Measurements from ENCODE around the gene CREM. TPM values are rescaled to one million over a fixed set of nuclear protein-coding genes. Genes with fewer than 3 reads are reported as not detected.
A peak's percentile ranks its signal among the peaks of the same experiment; 100 is the strongest.

The CREM gene
- total RNA-seq, 1 experiment from 2014 or later = 30.2 TPM

GRCh38 chr10:35126062-35126529 lies 550 bp upstream of the CREM start:
- ChIA-PET CTCF (interaction anchor here (0.5 to 4.2 kb wide), 13 partner anchors 18 to 1755 kb away, joined by 3 to 32 read pairs (median 3); no protein-coding TSS in a partner anchor), POLR2A (interaction anchor here (0.6 to 4.4 kb wide), 8 partner anchors 8 to 181 kb away, joined by 3 to 45 read pairs (median 4); no protein-coding TSS in a partner anchor)
- Mint-ChIP-seq H3K27me3 (ENCODE audit: insufficient read depth, unreplicated experiment) (no peaks in the 10 kb centered on the region), H3K36me3 (ENCODE audit: insufficient read depth, unreplicated experiment) (no peaks in the 10 kb centered on the region), H3K27ac (ENCODE audit: low read depth, unreplicated experiment) (peak overlapping the region; percentile 97), H3K9me3 (ENCODE audit: unreplicated experiment) (no peaks in the 10 kb centered on the region), H3K4me3 (ENCODE audit: unreplicated experiment) (peak overlapping the region; percentile 82), H3K4me1 (ENCODE audit: insufficient read depth, unreplicated experiment) (peaks cover 6% of the 10 kb centered on the region)
- intact Hi-C loops (cut with micrococcal nuclease) = loop anchor here (5.0 to 10.0 kb wide), 5 partner anchors 131 to 1649 kb away; partner anchors contain the start of gene CCNY
- no peak for TF ChIP-seq CTCF (IDR thresholded peaks at IDR 0.05; ENCODE audit: unreplicated experiment)
- BruUV-seq (replicated peaks) = TSS peak; percentile 83
- DNase-seq (ENCODE audit: unreplicated experiment) = no peak

GRCh38 chr10:35127289-35127891 lies 744 bp downstream of the CREM start:
- H3K9me3 Mint-ChIP-seq (ENCODE audit: unreplicated experiment) = no peaks in the 10 kb centered on the region
- H3K27me3 Mint-ChIP-seq (ENCODE audit: insufficient read depth, unreplicated experiment) = no peaks in the 10 kb centered on the region
- no peak for TF ChIP-seq CTCF (IDR thresholded peaks at IDR 0.05; ENCODE audit: unreplicated experiment)
- ChIA-PET POLR2A (interaction anchor here (0.6 to 4.4 kb wide), 5 partner anchors 68 to 1910 kb away, joined by 3 to 45 read pairs (median 7); no protein-coding TSS in a partner anchor), CTCF (interaction anchor here (0.6 to 4.2 kb wide), 5 partner anchors 11 to 290 kb away, joined by 3 to 32 read pairs (median 3); no protein-coding TSS in a partner anchor)
- H3K4me3 Mint-ChIP-seq (ENCODE audit: unreplicated experiment) = peak overlapping the region; percentile 82
- peaks cover 6% of the 10 kb centered on the region for H3K4me1 Mint-ChIP-seq (ENCODE audit: insufficient read depth, unreplicated experiment)
- BruUV-seq (replicated peaks) = TSS peak; percentile 69
- intact Hi-C loops (cut with micrococcal nuclease) = loop anchor here (1.0 to 10.0 kb wide), 7 partner anchors 69 to 1647 kb away; partner anchors contain the start of gene CCNY
- H3K27ac Mint-ChIP-seq (ENCODE audit: low read depth, unreplicated experiment) = peak overlapping the region; percentile 97
- peak; percentile 66 for DNase-seq (ENCODE audit: unreplicated experiment)
- H3K36me3 Mint-ChIP-seq (ENCODE audit: insufficient read depth, unreplicated experiment) = no peaks in the 10 kb centered on the region

GRCh38 chr10:35129185-35129674 lies 2.6 kb downstream of the CREM start:
- H3K27ac Mint-ChIP-seq (ENCODE audit: low read depth, unreplicated experiment) = peak overlapping the region; percentile 97
- ChIA-PET POLR2A (interaction anchor here (0.6 kb wide), 1 partner anchor 66 kb away, joined by 4 read pairs; no protein-coding TSS in a partner anchor), CTCF (interaction anchor here (1.3 to 1.8 kb wide), 3 partner anchors 67 to 90 kb away, joined by 4 to 8 read pairs (median 4); no protein-coding TSS in a partner anchor)
- H3K4me3 Mint-ChIP-seq (ENCODE audit: unreplicated experiment) = peak overlapping the region; percentile 33
- H3K9me3 Mint-ChIP-seq (ENCODE audit: unreplicated experiment) = no peaks in the 10 kb centered on the region
- BruUV-seq (replicated peaks) = no TSS peak
- no peak for DNase-seq (ENCODE audit: unreplicated experiment)
- intact Hi-C loops (cut with micrococcal nuclease) = loop anchor here (5.0 to 10.0 kb wide), 5 partner anchors 134 to 1646 kb away; partner anchors contain the start of gene CCNY
- peaks cover 6% of the 10 kb centered on the region for H3K4me1 Mint-ChIP-seq (ENCODE audit: insufficient read depth, unreplicated experiment)
- peaks cover 4% of the 10 kb centered on the region for H3K36me3 Mint-ChIP-seq (ENCODE audit: insufficient read depth, unreplicated experiment)
- TF ChIP-seq CTCF (IDR thresholded peaks at IDR 0.05; ENCODE audit: unreplicated experiment) = no peak
- no peaks in the 10 kb centered on the region for H3K27me3 Mint-ChIP-seq (ENCODE audit: insufficient read depth, unreplicated experiment)

- intact Hi-C loops (cut with micrococcal nuclease) = no loop called here
Observed at GRCh38 chr10:35130663-35131062, 4.0 kb downstream of the CREM start.

More at GRCh38 chr10:35130663-35131062, 4.0 kb downstream of the CREM start:
- Mint-ChIP-seq H3K27me3 (ENCODE audit: insufficient read depth, unreplicated experiment) (no peaks in the 10 kb centered on the region), H3K4me3 (ENCODE audit: unreplicated experiment) (no peak overlapping the region), H3K27ac (ENCODE audit: low read depth, unreplicated experiment) (no peak overlapping the region), H3K4me1 (ENCODE audit: insufficient read depth, unreplicated experiment) (no peaks in the 10 kb centered on the region), H3K36me3 (ENCODE audit: insufficient read depth, unreplicated experiment) (peaks cover 5% of the 10 kb centered on the region), H3K9me3 (ENCODE audit: unreplicated experiment) (no peaks in the 10 kb centered on the region)
- no TSS peak for BruUV-seq (replicated peaks)
- no peak for TF ChIP-seq CTCF (IDR thresholded peaks at IDR 0.05; ENCODE audit: unreplicated experiment)
- CTCF ChIA-PET = interaction anchor here (0.7 to 1.5 kb wide), 2 partner anchors 19 to 65 kb away, joined by 3 to 4 read pairs; no protein-coding TSS in a partner anchor
- no peak for DNase-seq (ENCODE audit: unreplicated experiment)
- POLR2A ChIA-PET = no interaction called here

All from MCF 10A (cell line).